SJCRH30 (cell line): ENCODE data around the gene PLCG2. TPM values are rescaled to one million over a fixed set of nuclear protein-coding genes. Genes with fewer than 3 reads are reported as not detected.

Experiments used
- DNase-seq, 2 experiments: peaks; one replicate each; pipeline ENCODE4 v3.0.0-alpha.2; 2015 to 2020
- H3K27ac ChIP-seq: fragments of 250-450 bp; sonication (Bioruptor Pico); 2 replicates; pipeline ENCODE4 v1.5.1; 2020; ENCODE audit warnings: mild to moderate bottlenecking, moderate library complexity
- H3K27me3 ChIP-seq: fragments of 250-450 bp; sonication (Bioruptor Pico); 2 replicates; pipeline ENCODE4 v1.5.1; 2020; ENCODE audit warnings: mild to moderate bottlenecking, moderate library complexity
- H3K36me3 ChIP-seq: fragments of 250-450 bp; sonication (Bioruptor Pico); 2 replicates; pipeline ENCODE4 v1.5.1; 2020; ENCODE audit warnings: mild to moderate bottlenecking, moderate library complexity
- H3K4me1 ChIP-seq: fragments of 250-450 bp; sonication (Bioruptor Pico); 2 replicates; pipeline ENCODE4 v1.5.1; 2020; ENCODE audit warnings: mild to moderate bottlenecking, moderate library complexity
- H3K4me3 ChIP-seq: fragments of 250-450 bp; sonication (Bioruptor Pico); 2 replicates; pipeline ENCODE4 v1.5.1; 2020; ENCODE audit warnings: mild to moderate bottlenecking, moderate library complexity
- H3K9me3 ChIP-seq: fragments of 250-450 bp; sonication (Bioruptor Pico); replicated peaks from 2 replicates; pipeline ENCODE4 v1.5.1; 2020; ENCODE audit warnings: mild to moderate bottlenecking, moderate library complexity
- total RNA-seq: library from RNA; depleted of rRNA; stranded (reverse); fragments of >200 nt; shearing (Covaris generic); gene quantifications from 2 replicates; pipeline ENCODE4 v1.2.3, GENCODE V29; 2014

PLCG2 gene
- total RNA-seq, 1 experiment from 2014 or later, result 0.45 TPM

DNA sequence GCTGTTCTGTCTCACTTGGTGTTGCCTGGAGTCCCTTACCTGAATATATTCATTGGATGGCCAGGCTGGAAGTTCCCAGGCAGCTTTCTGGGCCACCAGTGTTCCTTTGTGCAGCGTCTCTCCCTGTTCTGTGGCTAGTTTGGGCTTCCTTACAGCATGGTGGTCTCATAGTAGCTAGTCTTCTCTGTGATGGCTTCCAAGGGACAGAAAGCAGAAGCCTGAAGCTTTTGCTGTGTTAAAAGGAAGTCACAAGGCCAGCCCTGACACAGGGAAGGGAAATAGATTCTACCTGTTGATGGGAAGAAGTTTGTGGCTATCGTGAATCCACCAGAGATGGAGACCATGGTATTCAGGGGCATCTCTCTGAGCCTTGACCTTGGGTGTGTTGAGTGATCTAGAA lies 34.6 kb downstream of the PLCG2 start:
- no peak overlapping the region for H3K4me3 ChIP-seq
- no peak overlapping the region for H3K27ac ChIP-seq
- H3K4me1 ChIP-seq, result no peaks in the 10 kb centered on the region
- H3K9me3 ChIP-seq, result no peaks in the 10 kb centered on the region
- no peaks in the 10 kb centered on the region for H3K36me3 ChIP-seq
- DNase-seq, result no peak
- H3K27me3 ChIP-seq, result no peaks in the 10 kb centered on the region

DNA sequence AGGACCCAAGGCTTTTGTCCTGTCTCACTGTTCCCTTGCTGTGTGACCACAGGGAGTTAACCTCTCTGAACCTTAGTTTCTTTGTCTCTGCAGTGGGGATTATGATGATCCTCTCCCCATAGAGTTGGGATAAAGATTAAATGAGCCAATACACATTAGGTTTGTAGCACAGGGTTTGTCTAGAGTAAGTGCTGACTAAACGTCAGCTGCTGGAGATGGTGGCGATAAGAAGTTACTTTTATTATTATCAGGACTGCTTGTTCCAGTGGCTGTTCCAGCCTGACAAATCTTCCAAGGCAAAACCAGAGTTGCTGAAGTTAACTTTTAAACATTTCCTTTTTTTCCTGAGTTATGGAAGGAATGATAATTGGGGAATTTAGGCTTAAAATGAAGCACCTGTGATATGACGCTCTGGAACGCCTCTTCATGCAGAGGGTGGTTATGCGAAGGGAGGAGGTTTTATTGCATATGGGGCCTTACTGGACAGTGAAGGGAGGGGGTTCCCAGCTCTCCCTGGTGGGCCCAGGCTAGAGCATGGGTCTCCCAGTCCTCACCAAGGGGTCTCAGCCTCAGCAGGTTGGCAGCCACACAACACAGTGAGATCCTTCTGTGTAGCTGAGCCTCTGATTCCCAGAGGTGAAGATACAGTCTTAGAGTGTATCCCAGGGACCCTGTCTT lies 35.8 kb downstream of the PLCG2 start:
- no peak for DNase-seq
- Histone ChIP-seq H3K27me3 (no peaks in the 10 kb centered on the region), H3K36me3 (no peaks in the 10 kb centered on the region), H3K9me3 (no peaks in the 10 kb centered on the region), H3K4me1 (no peaks in the 10 kb centered on the region), H3K4me3 (no peak overlapping the region), H3K27ac (no peak overlapping the region)

DNA sequence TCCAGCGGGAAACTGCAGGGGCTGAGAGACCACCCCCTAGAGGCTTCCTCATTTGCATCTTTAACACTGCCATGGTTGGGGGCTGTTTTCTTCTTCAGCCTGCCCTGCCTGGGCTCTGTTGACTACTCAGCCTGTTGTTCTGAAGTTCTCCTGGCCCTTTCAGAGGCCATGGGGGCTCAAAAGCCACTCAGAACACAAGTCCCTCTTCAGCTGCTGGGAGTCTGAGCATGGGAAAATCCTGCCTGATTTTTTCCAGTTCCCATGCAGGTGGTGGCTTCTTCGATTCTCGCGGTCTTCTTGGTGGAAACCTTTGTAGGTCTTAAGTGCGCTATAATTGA lies 36.3 kb downstream of the PLCG2 start:
- no peak for DNase-seq
- H3K4me3 ChIP-seq, result no peak overlapping the region
- H3K36me3 ChIP-seq, result no peaks in the 10 kb centered on the region
- no peaks in the 10 kb centered on the region for H3K27me3 ChIP-seq
- H3K9me3 ChIP-seq, result no peaks in the 10 kb centered on the region
- H3K27ac ChIP-seq, result no peak overlapping the region
- no peaks in the 10 kb centered on the region for H3K4me1 ChIP-seq

DNA sequence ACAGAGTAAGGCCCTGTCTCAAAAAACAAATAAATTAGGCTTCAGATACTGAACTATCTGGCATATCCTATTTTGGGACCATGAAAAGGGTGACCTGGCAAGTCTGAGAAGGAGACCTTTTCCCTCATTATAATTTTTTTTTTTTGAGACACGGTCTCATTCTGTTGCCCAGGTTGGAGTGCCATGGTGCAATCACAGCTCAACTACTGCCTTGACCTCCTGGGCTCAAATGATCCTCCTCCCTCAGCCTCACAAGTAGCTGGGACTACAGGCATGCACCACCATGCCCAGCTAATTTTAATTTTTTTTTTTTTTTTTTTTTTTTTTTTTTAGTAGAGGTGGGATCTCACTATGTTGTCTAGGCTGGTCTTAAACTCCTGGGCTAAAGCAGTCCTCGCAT lies 37.3 kb downstream of the PLCG2 start:
- Histone ChIP-seq H3K27me3 (no peaks in the 10 kb centered on the region), H3K9me3 (no peaks in the 10 kb centered on the region), H3K36me3 (no peaks in the 10 kb centered on the region), H3K27ac (no peak overlapping the region), H3K4me1 (no peaks in the 10 kb centered on the region), H3K4me3 (no peak overlapping the region)
- no peak for DNase-seq

DNA sequence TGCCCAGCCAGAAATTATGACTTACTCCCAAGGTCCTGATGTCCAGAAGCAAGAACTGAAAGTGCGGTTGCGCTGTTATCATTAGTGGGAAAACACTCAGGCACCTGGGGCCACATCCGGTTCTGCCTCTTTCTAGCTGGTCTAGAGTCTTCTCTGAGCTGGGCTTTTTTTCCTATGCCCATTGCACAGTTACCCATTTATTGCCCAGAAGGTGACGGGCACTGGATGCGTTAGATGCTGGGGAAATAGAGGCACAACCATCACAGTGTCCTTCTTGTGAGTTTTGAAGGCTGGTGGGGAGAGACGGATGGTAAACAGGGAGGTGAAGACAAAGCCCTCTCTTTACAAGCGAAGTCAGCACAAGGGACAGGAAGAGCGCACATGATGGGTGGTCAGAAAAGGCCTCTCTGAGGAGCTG lies 37.7 kb downstream of the PLCG2 start:
- no peaks in the 10 kb centered on the region for H3K36me3 ChIP-seq
- no peak for DNase-seq
- H3K4me3 ChIP-seq, result no peak overlapping the region
- H3K27me3 ChIP-seq, result no peaks in the 10 kb centered on the region
- no peaks in the 10 kb centered on the region for H3K4me1 ChIP-seq
- H3K27ac ChIP-seq, result no peak overlapping the region
- H3K9me3 ChIP-seq, result no peaks in the 10 kb centered on the region

DNA sequence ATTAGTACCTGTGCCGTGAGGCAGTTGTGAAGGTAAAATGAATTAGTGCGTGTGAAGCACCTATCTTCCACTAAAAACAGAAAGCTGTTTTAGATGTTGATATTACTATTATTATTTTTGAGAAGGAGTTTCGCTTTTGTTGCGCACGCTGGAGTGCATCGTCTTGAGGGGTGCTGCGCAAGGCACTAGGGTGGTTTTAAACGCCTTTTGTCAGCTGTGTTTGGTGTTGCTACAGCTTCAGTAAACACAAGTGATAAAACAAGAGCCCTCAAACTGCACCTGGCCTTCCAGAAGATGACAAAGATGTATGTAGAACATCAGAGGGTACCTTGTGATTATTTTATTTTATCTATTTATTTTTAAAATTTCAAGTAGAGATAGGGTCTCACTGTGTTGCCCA lies 38.2 kb downstream of the PLCG2 start:
- H3K27ac ChIP-seq, result no peak overlapping the region
- no peaks in the 10 kb centered on the region for H3K9me3 ChIP-seq
- DNase-seq, result no peak
- H3K4me1 ChIP-seq, result no peaks in the 10 kb centered on the region
- H3K27me3 ChIP-seq, result no peaks in the 10 kb centered on the region
- H3K36me3 ChIP-seq, result no peaks in the 10 kb centered on the region
- H3K4me3 ChIP-seq, result no peak overlapping the region

DNA sequence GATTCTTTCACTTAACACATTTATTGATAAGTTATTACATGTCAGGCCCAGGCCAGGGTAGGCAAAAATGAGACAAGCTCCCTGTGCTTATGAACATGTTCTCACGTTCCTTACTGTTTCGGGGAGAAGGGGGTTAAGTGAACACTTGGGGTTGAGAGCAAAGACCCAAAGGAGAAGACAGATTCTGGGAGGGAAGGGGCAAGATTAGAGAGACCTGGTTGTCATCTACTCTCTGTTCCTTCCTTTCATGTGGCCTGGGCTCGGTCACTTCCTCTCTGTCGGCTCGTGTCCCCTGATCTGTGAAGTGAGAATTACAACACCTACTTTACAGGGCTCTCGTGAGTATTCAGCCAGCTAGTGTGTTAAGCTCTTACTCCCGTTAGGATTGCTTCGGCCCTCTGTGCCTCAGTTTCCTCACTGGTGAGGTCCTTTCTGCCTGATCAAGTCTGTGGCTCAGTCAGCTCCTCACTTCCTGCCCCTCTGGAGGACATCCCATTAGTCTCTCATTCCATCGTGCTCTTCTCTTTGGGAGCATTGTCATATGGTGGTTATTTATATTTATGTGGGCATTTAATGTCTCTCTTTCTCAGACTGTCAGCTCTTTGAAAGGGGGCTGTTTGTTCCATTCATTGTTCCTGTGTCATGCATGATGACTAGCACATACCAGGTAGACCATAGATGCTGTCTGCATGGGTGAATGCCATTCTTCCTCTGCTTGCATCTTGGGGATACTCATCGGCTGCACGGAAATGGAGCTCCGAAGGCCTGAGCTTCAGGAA lies 38.9 kb downstream of the PLCG2 start:
- no peaks in the 10 kb centered on the region for H3K9me3 ChIP-seq
- no peaks in the 10 kb centered on the region for H3K36me3 ChIP-seq
- no peaks in the 10 kb centered on the region for H3K4me1 ChIP-seq
- no peak for DNase-seq
- H3K27me3 ChIP-seq, result no peaks in the 10 kb centered on the region
- H3K4me3 ChIP-seq, result no peak overlapping the region
- no peak overlapping the region for H3K27ac ChIP-seq

DNA sequence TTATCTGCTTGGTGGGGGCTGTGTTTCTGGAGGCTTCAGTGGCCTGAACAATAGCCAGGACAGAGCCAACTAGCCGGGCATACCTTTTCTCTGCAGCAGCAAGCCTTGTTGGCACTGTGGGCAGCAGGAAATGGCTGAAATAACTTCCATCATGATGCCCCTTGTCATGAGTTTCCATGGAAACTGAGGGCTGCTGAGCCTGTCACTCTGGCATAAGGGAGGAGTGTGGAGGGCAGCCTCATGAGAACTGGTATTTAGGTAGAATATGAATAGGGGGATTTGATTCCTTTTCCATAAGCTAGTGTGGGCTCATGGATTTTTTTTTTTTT lies 39.4 kb downstream of the PLCG2 start:
- DNase-seq, result no peak
- H3K4me1 ChIP-seq, result no peaks in the 10 kb centered on the region
- no peaks in the 10 kb centered on the region for H3K36me3 ChIP-seq

DNA sequence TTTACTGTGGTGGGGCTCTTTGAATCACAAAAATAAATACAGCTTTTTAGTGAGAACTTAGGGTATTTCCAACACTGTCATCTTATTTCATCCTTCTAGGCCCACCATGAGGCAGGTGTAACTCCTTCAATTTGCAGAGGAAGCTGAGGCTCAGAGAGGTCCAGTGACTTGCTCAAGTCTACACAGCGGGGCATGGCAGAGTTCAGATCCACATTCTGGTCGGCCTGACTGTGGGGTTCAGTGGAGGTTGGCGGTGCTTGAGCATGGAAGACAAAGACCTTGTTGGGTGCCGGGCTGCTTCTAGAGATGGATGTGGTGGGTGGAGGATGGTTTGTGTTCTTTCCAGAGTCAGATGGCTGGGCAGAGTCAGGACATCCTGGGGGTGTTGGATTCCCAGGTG lies 39.8 kb downstream of the PLCG2 start:
- H3K4me1 ChIP-seq, result no peaks in the 10 kb centered on the region
- no peak for DNase-seq
- no peaks in the 10 kb centered on the region for H3K9me3 ChIP-seq
- H3K36me3 ChIP-seq, result no peaks in the 10 kb centered on the region
- no peak overlapping the region for H3K4me3 ChIP-seq
- H3K27ac ChIP-seq, result no peak overlapping the region
- H3K27me3 ChIP-seq, result no peaks in the 10 kb centered on the region

More for the DNA sequence above, 39.4 kb downstream of the PLCG2 start:
- H3K9me3 ChIP-seq, result no peaks in the 10 kb centered on the region
- no peak overlapping the region for H3K27ac ChIP-seq
- no peaks in the 10 kb centered on the region for H3K27me3 ChIP-seq
- H3K4me3 ChIP-seq, result no peak overlapping the region

DNA sequence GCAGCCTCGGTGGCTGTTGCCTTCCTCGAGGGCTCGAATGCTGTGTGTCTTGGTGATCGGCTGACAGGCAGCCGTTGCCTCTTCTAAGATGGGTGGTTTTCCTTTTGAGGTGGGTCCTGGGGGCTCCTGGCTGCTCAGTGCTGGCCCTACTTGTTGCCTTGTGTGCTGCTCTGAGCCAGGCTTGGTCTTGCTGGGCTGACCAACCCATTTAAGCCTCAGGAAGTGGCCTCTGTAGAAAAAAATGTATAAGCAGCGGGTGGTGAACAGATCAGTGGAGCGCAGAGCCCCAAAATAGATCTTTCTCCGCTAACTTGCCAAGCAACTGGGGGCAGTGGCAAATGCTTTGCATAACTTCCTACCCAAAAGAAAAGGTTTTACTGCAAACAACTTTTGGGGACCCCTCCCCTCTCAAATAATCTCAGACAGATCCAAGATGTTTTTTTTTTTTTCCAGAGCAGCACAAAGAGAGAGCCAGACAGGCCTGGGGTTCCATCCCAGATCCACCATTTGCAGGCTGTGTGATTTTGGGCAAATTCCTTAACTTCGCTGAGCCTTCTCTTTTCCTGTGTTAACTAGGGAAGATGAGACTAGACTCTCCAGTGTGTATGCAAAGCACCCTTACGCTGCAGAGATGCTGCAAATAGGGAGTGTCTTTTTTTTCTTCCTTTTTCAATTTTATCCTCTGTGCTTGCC lies 42.5 kb downstream of the PLCG2 start:
- DNase-seq, result no peak
- Histone ChIP-seq H3K27me3 (no peaks in the 10 kb centered on the region), H3K27ac (no peak overlapping the region), H3K4me1 (no peaks in the 10 kb centered on the region), H3K4me3 (no peak overlapping the region), H3K36me3 (no peaks in the 10 kb centered on the region), H3K9me3 (no peaks in the 10 kb centered on the region)

DNA sequence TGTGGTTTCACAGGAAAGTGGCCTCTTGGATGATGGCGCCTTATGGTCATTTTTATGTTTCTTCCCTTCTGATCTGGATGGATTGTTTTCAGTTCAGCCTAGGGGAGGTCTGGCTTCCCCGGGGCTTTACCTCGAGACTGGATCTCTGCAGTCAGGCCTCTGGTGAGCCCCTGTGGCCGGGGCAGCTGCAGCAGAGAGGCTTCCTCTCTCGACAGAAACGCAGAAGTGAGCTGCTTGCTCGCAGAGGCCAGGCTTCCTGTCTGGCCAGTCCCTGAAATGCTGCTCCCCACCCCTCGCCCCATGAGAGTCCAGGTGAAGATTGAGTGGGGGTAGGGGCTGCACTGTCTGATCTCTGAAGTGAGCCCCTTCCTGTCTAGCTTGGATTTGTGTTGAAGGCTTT lies 44.0 kb downstream of the PLCG2 start:
- no peaks in the 10 kb centered on the region for H3K9me3 ChIP-seq
- H3K4me3 ChIP-seq, result no peak overlapping the region
- no peak overlapping the region for H3K27ac ChIP-seq
- no peaks in the 10 kb centered on the region for H3K36me3 ChIP-seq
- no peaks in the 10 kb centered on the region for H3K27me3 ChIP-seq
- no peaks in the 10 kb centered on the region for H3K4me1 ChIP-seq
- peak in 1 of 2 experiments; percentile 2 for DNase-seq

DNA sequence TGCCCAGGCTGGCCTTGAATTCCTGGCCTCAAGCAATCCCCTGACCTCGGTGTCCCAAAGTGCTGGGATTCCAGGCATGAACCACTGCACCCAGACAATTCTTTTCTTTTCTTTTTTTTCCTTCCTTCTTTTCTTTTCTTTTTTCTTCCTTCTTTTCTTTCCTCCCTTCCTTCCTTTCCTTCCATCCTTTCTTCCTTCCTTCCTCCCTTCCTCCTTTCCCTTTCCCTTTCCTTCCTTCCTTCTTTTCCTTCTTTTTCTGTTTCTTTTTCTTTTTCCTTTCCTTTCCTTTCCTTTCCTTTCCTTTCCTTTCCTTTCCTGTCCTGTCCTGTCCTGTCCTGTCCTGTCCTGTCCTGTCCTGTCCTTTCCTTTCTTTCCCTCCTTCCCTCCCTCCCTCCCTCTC lies 44.6 kb downstream of the PLCG2 start:
- Histone ChIP-seq H3K27ac (no peak overlapping the region), H3K9me3 (no peaks in the 10 kb centered on the region), H3K27me3 (no peaks in the 10 kb centered on the region), H3K4me3 (no peak overlapping the region), H3K4me1 (no peaks in the 10 kb centered on the region), H3K36me3 (no peaks in the 10 kb centered on the region)
- no peak for DNase-seq

DNA sequence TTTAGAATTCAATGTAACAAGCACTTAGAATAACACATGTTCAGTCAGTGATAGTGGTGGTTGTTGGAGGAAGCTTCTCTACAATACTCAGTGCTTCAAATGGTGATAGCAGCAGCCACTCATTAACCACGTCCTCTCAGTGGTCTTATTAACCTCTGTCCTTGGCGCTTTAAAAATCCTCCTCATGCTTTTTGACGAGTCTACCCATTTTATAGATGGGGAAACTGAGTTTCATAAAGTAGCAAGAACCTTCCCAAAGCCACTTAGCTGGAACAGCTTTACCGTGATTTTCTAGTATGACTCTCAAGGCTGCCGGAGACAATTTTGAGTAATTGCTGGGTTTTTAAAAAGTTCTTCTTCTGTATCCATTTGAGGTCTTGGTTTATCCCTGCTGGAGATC lies 47.4 kb downstream of the PLCG2 start:
- no peak for DNase-seq
- no peaks in the 10 kb centered on the region for H3K36me3 ChIP-seq

DNA sequence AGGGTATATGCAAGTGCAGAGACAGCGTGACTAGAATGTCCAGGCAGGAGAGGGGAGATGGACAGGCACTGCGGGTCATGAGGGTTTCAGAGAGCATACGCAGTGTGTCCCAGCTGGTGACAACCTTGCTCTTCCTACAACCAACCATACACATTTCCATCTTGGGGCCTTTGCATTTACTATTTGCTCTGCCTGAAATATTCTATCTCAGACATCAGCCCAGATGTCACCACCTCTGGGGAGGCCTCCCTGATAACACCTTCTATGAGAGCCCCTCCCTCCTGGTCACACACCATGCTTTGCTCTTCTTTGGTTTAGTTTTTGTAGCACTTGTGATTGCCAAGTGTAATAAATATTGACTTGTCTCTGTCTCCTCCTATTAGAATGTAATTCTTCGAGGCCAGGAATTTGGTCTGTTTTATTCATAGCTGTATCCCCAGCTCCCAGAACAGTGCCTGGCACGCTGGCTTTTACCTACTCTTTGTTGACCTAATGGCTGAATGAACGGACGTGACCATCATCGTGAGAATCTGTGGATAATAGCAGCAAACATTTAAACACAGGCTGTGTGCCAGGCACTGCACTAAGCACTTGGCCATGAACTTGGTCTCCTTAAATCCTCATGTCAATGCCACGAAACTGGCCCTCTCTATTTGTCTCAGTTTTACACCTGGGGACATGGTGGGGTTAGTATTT lies 51.9 kb downstream of the PLCG2 start:
- Histone ChIP-seq H3K27ac (no peak overlapping the region), H3K4me1 (no peaks in the 10 kb centered on the region), H3K4me3 (no peak overlapping the region), H3K27me3 (no peaks in the 10 kb centered on the region), H3K36me3 (no peaks in the 10 kb centered on the region), H3K9me3 (no peaks in the 10 kb centered on the region)
- no peak for DNase-seq

More for the DNA sequence above, 47.4 kb downstream of the PLCG2 start:
- H3K4me1 ChIP-seq, result no peaks in the 10 kb centered on the region
- H3K9me3 ChIP-seq, result no peaks in the 10 kb centered on the region
- H3K27ac ChIP-seq, result no peak overlapping the region
- no peaks in the 10 kb centered on the region for H3K27me3 ChIP-seq
- H3K4me3 ChIP-seq, result no peak overlapping the region

DNA sequence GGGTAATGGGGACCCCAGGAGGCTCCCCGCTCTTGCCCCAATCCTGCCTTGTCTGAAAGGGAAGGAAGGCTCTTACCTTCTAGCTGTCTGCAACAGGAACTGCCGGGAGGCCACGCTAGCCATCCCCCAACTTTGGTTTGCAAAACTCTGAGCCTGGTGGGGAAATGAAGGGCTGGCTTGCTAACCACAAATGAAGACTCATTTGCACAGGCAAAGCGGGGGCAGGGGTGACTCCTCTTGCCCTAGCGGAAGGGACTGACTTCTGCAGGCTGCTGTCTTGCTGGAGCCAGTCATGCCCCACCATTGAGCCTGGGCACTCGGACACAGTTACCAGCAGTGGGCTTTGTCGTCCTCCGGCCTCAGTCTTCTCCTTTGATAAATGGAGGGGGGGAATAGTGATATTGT lies 52.6 kb downstream of the PLCG2 start:
- H3K36me3 ChIP-seq, result no peaks in the 10 kb centered on the region
- no peaks in the 10 kb centered on the region for H3K9me3 ChIP-seq
- no peak overlapping the region for H3K4me3 ChIP-seq
- H3K27me3 ChIP-seq, result no peaks in the 10 kb centered on the region
- no peak overlapping the region for H3K27ac ChIP-seq
- DNase-seq, result no peak
- H3K4me1 ChIP-seq, result no peaks in the 10 kb centered on the region
